Uterus (tissue), 4 donors: ENCODE measurements around the gene PAPSS1. TPM values are rescaled to one million over a fixed set of nuclear protein-coding genes. Genes with fewer than 3 reads are reported as not detected.

Source experiments
- DNase-seq, 2 donors: peaks; one replicate each; pipeline ENCODE4 v3.0.0-alpha.2; 2019 to 2020
- H3K27ac ChIP-seq, 2 donors: fragments of 200-600 bp; sonication (generic); 1 replicate in 1 of 2; 2 replicates in 1 of 2; pipeline ENCODE4 v1.5.1; 2016 to 2018
- H3K27me3 ChIP-seq, 2 donors: fragments of 200-600 bp; sonication (generic); one replicate each; pipeline ENCODE4 v1.5.1; 2018 to 2019; ENCODE audit warnings: control low read depth in 1 of 2
- H3K36me3 ChIP-seq, 2 donors: fragments of 200-600 bp; sonication (generic); one replicate each; pipeline ENCODE4 v1.5.1; 2019; ENCODE audit warnings: control low read depth in 1 of 2
- H3K4me1 ChIP-seq, 2 donors: fragments of 200-600 bp; sonication (generic); one replicate each; pipeline ENCODE4 v1.5.1; 2018 to 2019; ENCODE audit warnings: control low read depth in 1 of 2
- H3K4me3 ChIP-seq, 2 donors: fragments of 200-600 bp; sonication (generic); 1 replicate in 1 of 2; 2 replicates in 1 of 2; pipeline ENCODE4 v1.5.1; 2018 to 2019; ENCODE audit warnings: mild to moderate bottlenecking in 1 of 2
- H3K9me3 ChIP-seq, 2 donors: fragments of 200-600 bp; sonication (generic); one replicate each; pipeline ENCODE4 v1.5.1; 2019; ENCODE audit warnings: control low read depth in 1 of 2
- POLR2A ChIP-seq, 2 donors: fragments of 450-650 bp; IDR thresholded peaks; one replicate each; pipeline ENCODE4 v1.6.1; 2016; ENCODE audit warnings: antibody characterized with exemption in 2 of 2, mild to moderate bottlenecking in 1 of 2, moderate library complexity in 1 of 2
- intact Hi-C: fragments of 100-400 bp; cut with DNase I; formaldehyde crosslinking; loops from one replicate; pipeline ENCODE4 v1.15.1; 2023; ENCODE audit warnings: low total_unique reads
- total RNA-seq, 4 donors: library from RNA; depleted of rRNA in 3 of 4; stranded (reverse); fragments of >200 nt in 3 of 4; gene quantifications; one replicate each; pipeline versions ENCODE4 v1.1.0 to v1.2.4, GENCODE V29; 2014 to 2023
- TF ChIP-seq, protein P1 (sequence below), 4 experiments: fragments of 200-600 bp in 2 of 4; fragments of 450-650 bp in 2 of 4; sonication (generic) in 2 of 4; IDR thresholded peaks; one replicate each; pipeline ENCODE4 v1.5.1; 2016 to 2019; ENCODE audit warnings: antibody characterized with exemption in 4 of 4, mild to moderate bottlenecking in 2 of 4, moderate library complexity in 1 of 4
- donor health status: DM: yes; HTN: yes; CAD: no.

PAPSS1 gene
- total RNA-seq, 4 donors from 2014 or later: 17.4 to 81.8 (median 25.9) TPM

- Histone ChIP-seq H3K9me3 (no peaks in the 10 kb centered on the region), H3K27ac (peak overlapping the region; percentile 20 to 80), H3K36me3 (no peaks in the 10 kb centered on the region), H3K4me1 (no peaks in the 10 kb centered on the region), H3K4me3 (no peak overlapping the region), H3K27me3 (no peaks in the 10 kb centered on the region)
- no peak for TF ChIP-seq POLR2A (IDR thresholded peaks at IDR 0.05)
- TF ChIP-seq, protein P1, sequence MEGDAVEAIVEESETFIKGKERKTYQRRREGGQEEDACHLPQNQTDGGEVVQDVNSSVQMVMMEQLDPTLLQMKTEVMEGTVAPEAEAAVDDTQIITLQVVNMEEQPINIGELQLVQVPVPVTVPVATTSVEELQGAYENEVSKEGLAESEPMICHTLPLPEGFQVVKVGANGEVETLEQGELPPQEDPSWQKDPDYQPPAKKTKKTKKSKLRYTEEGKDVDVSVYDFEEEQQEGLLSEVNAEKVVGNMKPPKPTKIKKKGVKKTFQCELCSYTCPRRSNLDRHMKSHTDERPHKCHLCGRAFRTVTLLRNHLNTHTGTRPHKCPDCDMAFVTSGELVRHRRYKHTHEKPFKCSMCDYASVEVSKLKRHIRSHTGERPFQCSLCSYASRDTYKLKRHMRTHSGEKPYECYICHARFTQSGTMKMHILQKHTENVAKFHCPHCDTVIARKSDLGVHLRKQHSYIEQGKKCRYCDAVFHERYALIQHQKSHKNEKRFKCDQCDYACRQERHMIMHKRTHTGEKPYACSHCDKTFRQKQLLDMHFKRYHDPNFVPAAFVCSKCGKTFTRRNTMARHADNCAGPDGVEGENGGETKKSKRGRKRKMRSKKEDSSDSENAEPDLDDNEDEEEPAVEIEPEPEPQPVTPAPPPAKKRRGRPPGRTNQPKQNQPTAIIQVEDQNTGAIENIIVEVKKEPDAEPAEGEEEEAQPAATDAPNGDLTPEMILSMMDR (IDR thresholded peaks at IDR 0.05): no peak
- DNase-seq: no peak
- intact Hi-C loops: no loop called here
Observed at GRCh38 chr4:107640197-107640596, 79.8 kb downstream of the PAPSS1 start.

DNA sequence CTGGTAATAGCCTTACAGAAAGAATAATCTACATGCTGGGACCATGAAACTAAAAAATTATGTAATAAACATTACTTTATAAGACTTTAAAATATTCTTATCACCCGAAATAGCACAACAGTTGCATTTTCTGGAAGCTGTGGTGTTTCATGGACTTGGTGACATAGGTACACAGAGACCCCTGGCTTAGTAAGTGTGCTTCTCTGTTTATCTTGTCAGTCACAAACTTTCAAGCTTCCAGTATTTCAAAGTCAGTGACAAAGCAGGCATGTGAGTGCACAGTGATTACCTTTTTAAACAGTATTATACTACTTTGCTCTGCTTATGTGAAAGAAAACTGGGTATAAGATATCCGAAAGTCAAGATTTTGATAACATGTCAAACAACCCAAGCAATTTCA, 84.3 kb downstream of the PAPSS1 start:
- TF ChIP-seq, protein P1 (IDR thresholded peaks at IDR 0.05): no peak
- no peak for TF ChIP-seq POLR2A (IDR thresholded peaks at IDR 0.05)
- no peak overlapping the region for H3K27ac ChIP-seq
- no peak overlapping the region for H3K4me3 ChIP-seq
- H3K36me3 ChIP-seq: no peaks in the 10 kb centered on the region
- DNase-seq: no peak
- no peaks in the 10 kb centered on the region for H3K27me3 ChIP-seq
- intact Hi-C loops: no loop called here
- no peaks in the 10 kb centered on the region for H3K4me1 ChIP-seq
- H3K9me3 ChIP-seq: no peaks in the 10 kb centered on the region

- no peaks in the 10 kb centered on the region for H3K36me3 ChIP-seq
- intact Hi-C loops: no loop called here
- H3K4me1 ChIP-seq: no peaks in the 10 kb centered on the region
- no peak overlapping the region for H3K27ac ChIP-seq
- TF ChIP-seq, protein P1 (IDR thresholded peaks at IDR 0.05): no peak
- TF ChIP-seq POLR2A (IDR thresholded peaks at IDR 0.05): no peak
- DNase-seq: no peak
- H3K27me3 ChIP-seq: no peaks in the 10 kb centered on the region
- H3K9me3 ChIP-seq: no peaks in the 10 kb centered on the region
- H3K4me3 ChIP-seq: no peak overlapping the region
Observed at GRCh38 chr4:107631560-107631959, 88.5 kb downstream of the PAPSS1 start.

DNA sequence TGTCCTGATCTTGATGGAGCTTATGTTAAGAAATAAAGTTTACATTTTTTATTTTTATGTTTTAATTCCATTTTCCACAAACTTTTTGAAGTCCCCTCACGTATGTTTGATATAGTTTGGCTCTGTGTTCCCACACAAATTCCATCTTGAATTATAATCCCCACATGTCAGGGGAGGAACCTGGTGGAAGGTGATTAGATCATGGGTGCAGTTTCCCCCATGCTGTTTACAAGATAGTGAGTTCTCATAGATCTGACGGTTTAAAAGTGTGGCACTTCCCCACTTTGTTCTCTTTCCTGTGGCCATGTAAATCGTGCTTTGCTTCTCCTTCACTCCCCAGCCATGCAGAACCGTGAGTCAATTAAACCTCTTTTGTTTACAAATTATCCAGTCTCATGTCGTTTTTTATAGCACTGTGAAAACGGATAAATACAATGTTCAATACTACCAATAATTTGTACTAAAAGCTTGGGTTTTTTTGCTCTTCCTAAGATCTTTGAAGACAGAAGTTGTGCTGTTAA, 89.8 kb downstream of the PAPSS1 start:
- H3K4me1 ChIP-seq: no peaks in the 10 kb centered on the region
- H3K4me3 ChIP-seq: no peak overlapping the region
- H3K27ac ChIP-seq: no peak overlapping the region
- intact Hi-C loops: no loop called here
- H3K27me3 ChIP-seq: no peaks in the 10 kb centered on the region
- TF ChIP-seq, protein P1 (IDR thresholded peaks at IDR 0.05): no peak
- no peak for TF ChIP-seq POLR2A (IDR thresholded peaks at IDR 0.05)
- DNase-seq: no peak
- H3K9me3 ChIP-seq: no peaks in the 10 kb centered on the region
- no peaks in the 10 kb centered on the region for H3K36me3 ChIP-seq

GRCh38 chr4:107629318-107629717, 90.7 kb downstream of the PAPSS1 start:
- DNase-seq: no peak

More at GRCh38 chr4:107629318-107629717, 90.7 kb downstream of the PAPSS1 start:
- Histone ChIP-seq H3K4me3 (no peak overlapping the region), H3K27me3 (no peaks in the 10 kb centered on the region), H3K36me3 (no peaks in the 10 kb centered on the region), H3K27ac (no peak overlapping the region), H3K4me1 (no peaks in the 10 kb centered on the region), H3K9me3 (no peaks in the 10 kb centered on the region)
- intact Hi-C loops: no loop called here
- TF ChIP-seq, protein P1 (IDR thresholded peaks at IDR 0.05): no peak
- TF ChIP-seq POLR2A (IDR thresholded peaks at IDR 0.05): no peak
